Hypothalamus (tissue), 51 donors: Measurements from ENCODE around the gene ALKBH5.
"Not testable (repeated sequence)": the region's sequence is repeated elsewhere in the genome, so short reads cannot be mapped to it uniquely, and the experiment has no call there.

Experiments used
- DNase-seq, 51 donors: peaks; one replicate each; lab custom pipeline; 2025; lab: John Stamatoyannopoulos, UW

ALKBH5 gene

GRCh38 chr17:18213666-18214270, 30.1 kb downstream of the ALKBH5 start:
- DNase-seq: no peak

- not testable (repeated sequence) for DNase-seq
Observed at GRCh38 chr17:18216906-18217305, 33.3 kb downstream of the ALKBH5 start.

- peak in 40 of 51 donors; percentile 7 to 85 (median 60) for DNase-seq
Observed at GRCh38 chr17:18217412-18218015, 33.9 kb downstream of the ALKBH5 start.

- no peak for DNase-seq
Observed at GRCh38 chr17:18218756-18219415, 35.3 kb downstream of the ALKBH5 start.

- no peak for DNase-seq
Observed at GRCh38 chr17:18224053-18224386, 40.4 kb downstream of the ALKBH5 start.

- DNase-seq: no peak
Observed at GRCh38 chr17:18224387-18225120, 40.9 kb downstream of the ALKBH5 start.

- peak; percentile 24 to 99 (median 91) for DNase-seq
Observed at GRCh38 chr17:18225121-18225641, 41.6 kb downstream of the ALKBH5 start, which contains the start of gene LLGL1. Gene LLGL1, plus strand, starts transcription at chr17:18225635. Its CDS starts 48 bp downstream, at chr17:18225683.

GRCh38 chr17:18225642-18226283, 42.1 kb downstream of the ALKBH5 start:
- DNase-seq: peak in 15 of 51 donors; percentile 43 to 75 (median 64)

GRCh38 chr17:18226284-18226945, 42.8 kb downstream of the ALKBH5 start:
- peak in 1 of 51 donors; percentile 59 for DNase-seq

- DNase-seq: no peak
Observed at GRCh38 chr17:18227635-18228034, 44.0 kb downstream of the ALKBH5 start.

GRCh38 chr17:18228176-18228682, 44.6 kb downstream of the ALKBH5 start:
- DNase-seq: peak in 2 of 51 donors; percentile 15 to 25

- no peak for DNase-seq
Observed at GRCh38 chr17:18229254-18229653, 45.6 kb downstream of the ALKBH5 start.

- no peak for DNase-seq
Observed at GRCh38 chr17:18229771-18230170, 46.1 kb downstream of the ALKBH5 start.

- DNase-seq: peak in 46 of 51 donors; percentile 11 to 93 (median 74)
Observed at GRCh38 chr17:18230288-18231141, 46.9 kb downstream of the ALKBH5 start.

- peak in 25 of 51 donors; percentile 16 to 66 (median 46) for DNase-seq
Observed at GRCh38 chr17:18231164-18231563, 47.5 kb downstream of the ALKBH5 start.

- no peak for DNase-seq
Observed at GRCh38 chr17:18233803-18234518, 50.3 kb downstream of the ALKBH5 start.

- no peak for DNase-seq
Observed at GRCh38 chr17:18234853-18235380, 51.3 kb downstream of the ALKBH5 start.
